CD4-positive, alpha-beta T cell treated with Interleukin-1 beta for 1 hour (primary cell): ENCODE data around the gene FAM171A1.

Experiments
- DNase-seq, 2 donors: peaks; one replicate each; pipeline ENCODE4 v3.0.0-alpha.2; 2020 to 2022

Gene FAM171A1

DNA sequence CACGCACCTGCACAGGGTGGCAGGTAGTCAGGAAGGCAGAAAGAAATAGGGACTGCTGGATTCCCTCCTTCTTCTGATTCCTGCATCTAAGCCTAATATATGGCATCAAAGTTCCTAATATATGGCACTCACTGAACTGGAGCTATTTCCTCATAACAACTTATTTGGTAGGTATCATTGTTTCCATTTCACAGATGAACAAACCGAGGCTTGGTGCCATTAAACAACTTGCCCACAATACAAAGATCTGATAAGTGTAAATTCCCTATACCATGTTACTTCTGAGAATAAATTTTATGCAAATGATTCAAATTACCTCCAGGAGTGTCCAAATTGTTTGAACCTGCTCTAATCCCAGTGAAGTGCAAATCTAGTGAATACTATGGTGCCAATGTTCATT lies 2.1 kb upstream of the FAM171A1 start:
- DNase-seq: no peak

DNA sequence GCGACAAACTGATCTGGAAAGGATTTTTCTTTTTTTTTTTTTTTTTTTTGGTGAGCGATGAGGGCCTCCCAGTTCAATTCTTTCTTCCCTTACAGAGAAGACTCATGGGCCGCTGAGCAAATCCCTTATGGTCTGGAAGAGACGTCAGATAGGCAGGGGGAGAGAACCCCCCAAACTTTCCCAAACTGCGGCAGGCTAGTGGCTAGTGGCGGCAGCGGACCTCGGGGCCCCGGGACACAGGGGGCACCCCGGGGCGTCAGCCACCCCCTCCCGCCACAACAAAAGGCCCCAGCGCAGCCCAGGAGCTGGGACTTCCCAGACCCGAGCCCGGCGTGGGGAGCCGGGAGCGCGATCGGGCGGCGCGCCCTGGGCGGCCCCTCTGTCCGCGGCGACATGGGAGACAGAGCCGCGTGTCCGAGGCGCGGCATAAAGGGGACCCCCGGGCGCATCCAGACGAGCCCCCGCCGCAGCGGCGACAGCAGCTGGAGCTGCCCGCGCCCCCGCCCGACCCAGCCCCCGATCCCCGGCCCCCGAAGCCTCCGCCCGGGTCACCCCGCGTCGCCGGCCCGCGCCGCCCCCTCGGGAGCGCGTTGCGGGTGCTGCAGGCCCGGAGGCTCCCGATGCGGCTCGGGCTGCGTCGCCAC lies 755 bp downstream of the FAM171A1 start:
- DNase-seq: peak in 1 of 2 donors; percentile 21

DNA sequence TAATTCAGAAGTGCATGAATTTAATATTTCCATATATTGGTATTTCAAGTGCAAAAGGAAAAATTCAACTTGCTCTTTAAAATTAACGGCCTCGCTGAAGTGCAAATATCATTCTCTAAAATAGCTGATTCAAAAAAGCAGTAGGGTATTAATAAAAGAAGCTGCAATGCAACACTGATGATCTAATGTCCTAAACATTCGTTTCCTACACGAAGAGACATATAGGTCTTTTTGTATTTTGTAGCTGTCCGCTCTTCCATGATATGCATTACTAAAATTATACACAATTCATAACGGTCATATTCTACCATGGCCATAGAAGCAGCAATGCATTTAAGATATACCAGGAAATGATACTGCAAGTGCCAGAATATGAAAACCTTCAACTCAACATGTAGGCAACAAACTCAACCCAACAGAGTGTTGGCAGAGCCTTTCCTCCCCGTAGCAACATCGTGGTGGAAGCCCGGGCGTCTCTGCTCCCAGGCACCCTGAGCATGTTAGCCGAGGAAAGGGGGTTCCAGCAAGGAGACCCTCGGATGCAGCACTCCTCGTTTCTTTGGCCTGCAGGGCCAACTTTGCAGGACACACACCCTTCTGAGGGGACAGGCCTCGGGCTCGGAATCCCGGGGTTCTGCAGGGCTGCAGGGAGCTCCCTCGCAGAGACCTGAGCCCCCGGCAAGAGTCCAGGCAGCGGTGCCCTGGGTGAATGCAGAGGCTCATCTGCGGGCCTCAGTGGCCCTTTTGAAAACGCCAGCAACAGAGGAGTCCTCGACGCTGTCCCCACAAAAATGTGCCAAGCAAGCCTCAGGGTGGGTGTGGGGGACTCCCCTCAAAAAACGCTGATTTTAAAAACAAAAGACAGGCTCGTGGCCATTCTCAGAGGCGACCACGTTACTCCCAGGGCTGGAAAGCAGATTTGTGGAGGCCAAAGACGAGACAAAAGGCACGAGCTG lies 1.6 kb downstream of the FAM171A1 start:
- DNase-seq: no peak

DNA sequence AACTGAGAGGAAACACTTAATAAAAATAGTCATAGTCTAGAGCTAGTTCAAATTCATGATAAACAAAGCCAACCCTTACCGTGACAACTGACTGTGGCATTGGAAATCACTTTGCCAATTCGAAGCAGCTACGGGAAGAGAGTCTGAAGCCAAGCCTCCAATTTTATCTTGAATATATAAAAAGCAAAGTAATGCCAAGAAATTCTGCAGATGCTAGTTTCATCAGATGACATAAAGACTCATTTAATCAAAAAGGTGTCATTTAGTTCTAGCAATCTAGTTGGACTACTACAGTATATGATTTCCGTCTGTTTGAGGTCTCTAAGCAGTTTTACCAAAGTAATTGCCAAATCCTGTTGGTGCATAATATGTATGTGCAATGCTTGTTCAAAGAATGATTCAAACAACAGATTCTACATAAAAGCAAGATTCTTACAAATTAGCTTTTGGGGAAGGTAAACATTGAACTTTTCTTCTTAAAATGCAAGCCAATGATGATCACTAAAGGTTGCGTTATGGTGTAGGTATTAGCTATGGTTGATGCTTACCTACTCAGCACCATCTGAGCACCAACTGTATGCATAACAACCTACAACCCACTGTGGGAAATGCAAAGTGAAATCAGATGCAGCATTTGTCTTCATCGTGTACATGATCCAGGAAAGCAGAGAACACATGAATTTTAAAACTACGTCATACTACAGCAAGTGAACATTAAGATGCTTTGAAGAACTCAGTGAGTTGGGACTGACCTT lies 2.8 kb downstream of the FAM171A1 start:
- DNase-seq: no peak

DNA sequence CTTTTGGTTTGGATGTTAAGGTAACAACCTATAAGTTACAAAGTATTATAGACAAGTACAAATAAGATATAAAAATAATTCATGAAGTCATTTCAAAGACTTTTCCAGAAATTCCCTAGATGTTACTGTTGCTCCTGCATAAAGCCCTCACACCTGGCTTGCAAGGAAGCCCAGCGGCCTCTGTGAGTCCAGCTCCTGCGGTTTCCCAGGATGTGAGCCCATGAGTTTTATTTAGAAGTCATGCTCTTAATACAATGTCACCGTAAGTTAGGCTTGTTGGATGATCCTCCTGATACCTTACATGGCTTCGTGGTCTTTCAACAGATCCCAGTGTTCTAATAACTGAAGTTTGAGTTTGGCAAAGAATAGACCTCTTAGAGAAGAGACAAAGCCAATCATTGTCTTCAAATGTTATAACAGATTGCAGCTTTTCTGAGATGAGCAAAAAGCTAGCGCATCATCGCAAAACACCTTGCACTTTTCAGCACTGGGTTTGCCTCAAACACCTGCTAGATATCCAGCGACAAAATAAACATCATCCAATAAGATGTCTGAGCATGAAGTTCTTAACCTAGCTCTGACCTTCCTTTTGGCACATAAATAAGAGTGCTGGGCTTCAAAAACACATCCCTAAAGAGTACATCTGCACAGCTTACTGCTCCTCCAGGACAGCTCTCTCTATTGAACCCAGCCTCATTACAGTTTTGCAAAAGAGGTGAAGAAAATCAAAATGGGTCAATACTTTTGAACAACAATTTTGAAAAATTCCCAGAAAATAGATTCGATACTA lies 3.6 kb downstream of the FAM171A1 start:
- DNase-seq: no peak

DNA sequence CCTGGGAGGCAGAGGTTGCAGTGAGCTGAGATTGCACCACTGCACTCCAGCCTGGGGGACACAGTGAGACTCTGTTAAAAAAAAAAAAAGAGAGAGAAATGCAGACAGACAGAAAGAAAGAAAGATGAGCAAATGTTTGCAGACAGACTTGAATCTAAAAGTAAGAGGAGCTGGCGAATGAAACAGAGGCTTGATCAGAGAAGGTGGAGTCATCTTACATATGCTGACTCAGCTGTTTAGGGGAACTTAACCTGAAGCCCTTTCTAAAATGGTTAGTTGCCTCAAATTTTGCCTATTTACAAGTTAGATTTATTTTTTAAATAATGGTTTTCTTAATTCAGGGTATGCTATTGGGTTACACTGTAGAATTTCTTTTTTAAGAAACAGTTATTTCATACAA lies 5.4 kb downstream of the FAM171A1 start:
- no peak for DNase-seq

DNA sequence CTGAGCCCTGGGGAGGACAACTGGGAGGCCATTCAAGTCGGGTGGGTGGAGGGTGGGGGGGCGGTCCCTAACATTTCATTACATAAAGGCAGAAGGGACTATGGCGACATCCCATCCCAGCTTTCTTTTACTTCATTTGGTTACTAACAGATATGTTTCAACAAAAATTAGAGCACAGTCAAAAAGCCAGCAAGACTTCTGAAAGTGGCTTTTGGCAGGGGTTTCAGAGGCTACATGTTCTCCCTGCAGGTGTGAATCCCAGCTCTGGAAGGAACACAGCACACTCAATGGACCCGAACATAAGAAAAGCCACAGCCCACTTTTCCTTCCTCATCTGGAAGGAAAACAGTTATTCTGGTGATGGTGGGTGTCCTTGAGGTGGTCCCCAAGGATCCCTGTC lies 7.1 kb downstream of the FAM171A1 start:
- no peak for DNase-seq

DNA sequence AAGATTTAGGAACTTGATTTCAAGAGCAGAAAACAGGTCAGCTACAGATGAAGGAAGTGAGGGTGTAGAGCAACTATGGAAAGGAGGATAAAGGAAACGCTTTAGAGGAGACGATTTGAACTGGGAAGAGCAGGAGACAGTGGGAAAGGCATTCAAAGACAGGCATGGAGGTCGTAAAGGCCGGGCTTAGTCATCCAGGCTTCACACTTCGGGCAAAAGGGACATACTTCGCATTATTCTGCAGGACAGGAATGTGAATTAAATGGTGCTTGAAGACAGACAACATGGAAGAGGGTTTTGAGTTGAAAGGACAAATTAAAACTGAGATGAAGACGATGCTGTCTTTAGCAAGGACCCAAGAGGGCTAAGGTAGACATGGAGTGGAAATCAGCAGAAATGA lies 8.1 kb downstream of the FAM171A1 start:
- DNase-seq: no peak

DNA sequence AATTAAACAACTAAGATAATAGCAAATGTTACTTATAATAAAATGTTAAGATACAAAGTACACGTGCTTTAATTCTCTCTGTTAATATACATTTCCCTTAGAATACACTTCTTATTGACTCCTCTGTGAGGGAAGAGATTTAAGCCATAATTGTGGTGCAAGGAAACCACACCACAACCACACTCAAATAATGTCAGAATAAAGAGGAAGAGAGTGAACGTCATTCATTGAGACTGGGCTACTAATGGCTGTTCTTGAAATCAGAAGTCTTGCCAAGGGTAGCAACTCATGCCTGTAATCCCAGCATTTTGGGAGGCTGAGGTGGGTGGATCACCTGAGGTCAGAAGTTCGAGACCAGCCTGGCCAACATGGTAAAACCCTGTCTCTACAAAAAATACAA lies 10.0 kb downstream of the FAM171A1 start:
- no peak for DNase-seq

DNA sequence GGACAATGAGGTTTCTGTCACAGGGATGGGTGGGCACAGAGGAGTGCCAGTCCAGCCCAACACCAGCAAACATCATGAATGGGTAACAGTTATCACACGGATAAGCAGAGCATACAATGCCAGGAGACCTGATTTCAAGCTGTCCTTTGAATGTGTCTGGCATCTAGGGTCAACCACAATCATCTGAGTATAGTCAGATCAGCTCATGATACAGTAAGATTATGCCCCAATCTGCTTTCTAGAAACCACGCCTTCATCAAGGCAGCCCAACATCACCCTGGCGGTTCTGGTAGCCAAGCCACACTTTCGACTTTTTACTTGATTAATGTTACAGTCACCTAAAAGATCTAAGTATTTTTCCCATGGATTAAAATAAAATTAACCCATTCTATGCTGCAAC lies 10.5 kb downstream of the FAM171A1 start:
- DNase-seq: no peak

DNA sequence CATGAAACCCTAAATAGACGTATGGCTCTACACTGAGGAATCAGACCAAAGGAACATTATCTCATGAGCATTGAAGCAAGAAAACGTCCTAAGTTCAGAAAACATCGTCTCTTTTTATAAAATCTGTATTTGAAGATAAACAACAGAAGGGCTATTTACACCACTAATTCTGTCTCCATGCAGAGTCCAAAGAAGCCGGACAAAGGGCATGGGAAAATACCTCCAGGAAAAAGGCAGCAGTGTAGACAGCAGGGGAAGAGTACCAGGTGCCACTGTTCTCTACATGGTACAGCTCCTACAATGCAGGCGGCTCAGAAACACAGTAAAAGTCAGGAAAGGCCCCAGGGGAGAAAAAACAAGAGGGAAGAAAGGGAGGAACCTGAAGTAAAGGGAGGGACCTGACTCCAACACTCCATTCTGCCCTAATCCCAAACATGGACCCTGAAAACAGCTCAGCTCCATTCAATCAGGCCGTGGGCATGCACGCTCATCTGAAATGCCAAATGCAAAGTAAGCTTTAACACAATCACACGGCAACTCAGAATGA lies 17.5 kb downstream of the FAM171A1 start:
- no peak for DNase-seq

DNA sequence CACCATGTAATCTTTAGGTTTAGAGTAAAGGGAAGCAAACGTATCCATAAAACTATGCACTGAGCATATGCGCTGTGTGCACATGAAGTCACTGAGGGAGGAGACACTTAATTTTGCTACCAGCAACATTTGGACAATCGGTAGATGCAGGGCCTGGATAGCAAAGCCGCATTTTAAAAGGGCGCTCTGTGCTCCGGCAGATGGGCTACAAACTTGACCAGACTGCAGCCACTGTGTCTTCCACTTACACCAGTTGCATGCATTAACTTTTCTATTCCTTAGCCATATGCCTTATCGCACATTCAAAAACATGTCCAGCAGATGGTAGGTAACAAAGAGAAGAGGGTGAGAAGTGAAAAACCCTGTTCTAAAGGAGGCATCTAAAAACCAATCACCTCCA lies 18.3 kb downstream of the FAM171A1 start:
- no peak for DNase-seq

DNA sequence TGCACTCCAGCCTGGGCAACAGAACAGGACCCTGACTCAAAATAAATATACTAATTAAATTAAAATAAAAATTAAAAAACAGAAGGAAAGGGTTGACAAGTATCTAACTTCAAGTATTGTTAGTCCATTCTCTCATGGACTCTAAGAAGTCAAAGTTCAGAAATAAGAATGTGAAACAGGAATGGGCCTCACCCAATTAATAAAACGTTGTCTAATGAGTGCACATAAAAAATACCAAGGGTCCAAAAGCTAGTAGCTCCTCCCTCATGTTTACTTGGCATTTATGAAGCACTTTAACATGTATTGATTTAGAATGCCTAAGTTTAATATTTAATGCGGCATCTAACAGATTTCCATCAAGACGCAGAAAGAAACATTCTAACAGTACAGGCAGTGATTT lies 18.9 kb downstream of the FAM171A1 start:
- DNase-seq: no peak

DNA sequence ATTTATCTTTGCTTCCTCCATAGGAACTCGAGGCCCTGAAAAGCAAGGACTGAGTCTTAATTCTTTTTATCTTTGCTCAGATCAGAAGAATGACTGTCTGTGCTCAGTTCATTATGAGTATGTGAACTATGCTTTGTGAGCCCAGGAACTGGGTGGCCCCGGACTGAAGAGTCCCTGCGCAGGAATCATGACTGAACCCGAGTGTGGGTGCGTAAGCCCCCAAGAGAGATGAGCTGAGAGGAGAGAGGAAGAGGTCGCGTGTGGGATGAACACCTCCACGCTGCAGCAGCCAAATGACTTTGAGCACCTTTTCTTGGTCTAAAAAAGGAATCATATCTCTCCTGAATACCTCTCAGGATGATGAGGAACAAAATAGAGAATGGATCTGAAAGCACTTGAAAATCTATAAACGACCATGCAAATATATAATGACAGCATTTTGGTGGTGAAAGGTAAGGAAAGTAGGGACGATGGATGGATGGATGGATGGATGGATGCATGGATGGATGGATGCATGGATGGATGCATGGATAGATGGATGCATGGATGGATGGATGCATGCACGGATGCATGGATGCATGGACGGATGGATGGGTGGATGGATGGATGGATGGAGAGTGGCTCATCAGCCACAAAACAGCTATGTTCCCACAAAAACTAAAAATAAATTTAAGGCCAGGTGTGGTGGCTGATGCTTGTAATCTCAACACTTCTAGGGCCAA lies 19.8 kb downstream of the FAM171A1 start:
- no peak for DNase-seq

DNA sequence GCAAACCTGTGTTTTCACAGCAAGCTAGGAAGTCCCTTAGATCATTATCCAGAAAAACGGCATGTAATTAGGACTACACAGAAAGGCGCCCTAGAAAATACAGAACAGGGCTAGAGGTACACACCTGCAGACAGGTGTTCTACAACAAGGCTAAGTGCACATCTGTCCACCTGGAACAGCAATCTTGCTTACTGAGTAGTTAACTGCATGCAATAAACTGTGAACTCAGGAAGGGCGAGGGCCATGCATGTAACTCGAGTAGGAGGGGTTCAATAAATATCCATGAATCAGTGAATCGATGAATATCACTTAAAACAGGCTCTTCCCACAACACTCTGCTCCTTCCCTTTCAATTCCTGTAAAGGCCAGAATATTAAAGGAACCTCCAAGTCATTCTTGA lies 22.0 kb downstream of the FAM171A1 start:
- no peak for DNase-seq

DNA sequence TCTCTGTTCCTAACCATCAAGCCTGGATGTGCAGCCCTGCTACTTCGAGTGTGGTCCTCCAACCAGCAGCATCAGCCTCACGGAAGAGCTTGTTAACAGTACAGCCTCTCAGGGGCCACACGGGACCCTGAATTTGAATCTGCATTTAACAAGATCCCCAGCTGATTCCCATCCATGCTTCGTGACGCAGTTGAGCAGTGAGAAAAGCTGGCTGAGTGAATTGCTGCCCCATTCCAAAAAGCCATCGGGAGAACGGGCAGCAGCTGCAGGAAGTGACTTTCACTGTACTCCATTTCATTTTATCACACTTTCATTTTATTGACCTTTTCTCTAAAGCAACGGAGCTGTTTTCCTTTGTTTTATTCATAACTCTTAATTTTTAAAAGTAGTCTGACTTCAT lies 22.5 kb downstream of the FAM171A1 start:
- no peak for DNase-seq

DNA sequence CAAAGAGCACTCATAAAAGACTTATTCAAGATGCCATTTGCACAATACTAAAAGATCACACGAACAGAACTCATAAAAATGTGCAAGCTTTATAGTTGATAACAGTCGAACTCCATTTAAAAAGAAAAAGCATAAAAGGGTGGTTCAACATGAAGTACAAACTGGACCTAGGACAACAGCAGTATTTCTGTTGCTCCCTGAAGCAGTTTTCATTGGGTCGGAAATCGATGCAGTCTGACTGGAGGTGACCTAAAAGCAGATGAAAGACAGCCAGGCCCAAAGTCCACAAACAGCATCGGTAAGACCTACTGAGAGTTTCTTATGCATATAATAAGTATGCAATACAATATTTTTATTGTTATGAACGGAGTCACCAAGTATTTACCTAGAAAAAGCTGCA lies 23.9 kb downstream of the FAM171A1 start:
- no peak for DNase-seq

DNA sequence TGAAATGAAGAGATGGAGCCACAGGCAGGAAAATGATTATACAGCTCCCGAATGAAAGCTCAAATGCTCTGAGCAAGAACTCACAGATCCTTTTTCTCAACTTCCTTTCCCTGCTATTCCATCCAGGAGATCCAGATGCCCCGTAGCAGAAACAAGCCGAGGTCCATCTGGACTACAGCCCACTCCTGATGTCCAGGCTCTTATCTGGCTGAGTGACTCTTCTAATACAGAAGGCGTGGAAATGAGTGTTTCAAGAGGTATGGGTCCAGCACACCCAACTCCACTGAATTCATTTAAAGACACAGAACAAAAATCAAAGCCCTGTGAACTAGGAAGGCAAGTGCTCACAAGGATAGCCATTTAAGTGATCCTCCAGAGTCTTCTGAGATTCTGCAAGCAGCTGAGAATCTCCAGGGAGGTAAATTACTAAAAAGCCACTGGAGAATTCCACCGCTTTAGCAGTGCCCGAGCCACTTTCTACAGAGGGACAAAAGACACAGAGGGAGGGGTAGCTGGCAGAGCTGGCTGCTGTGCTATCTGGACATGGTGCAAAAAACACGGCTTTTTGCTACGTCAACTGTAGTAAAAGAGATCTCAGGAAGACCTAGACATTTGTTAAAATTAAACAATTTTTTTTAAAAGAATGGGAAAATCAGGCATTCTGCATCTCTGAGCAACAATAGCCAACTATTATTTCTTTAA lies 24.5 kb downstream of the FAM171A1 start:
- no peak for DNase-seq

DNA sequence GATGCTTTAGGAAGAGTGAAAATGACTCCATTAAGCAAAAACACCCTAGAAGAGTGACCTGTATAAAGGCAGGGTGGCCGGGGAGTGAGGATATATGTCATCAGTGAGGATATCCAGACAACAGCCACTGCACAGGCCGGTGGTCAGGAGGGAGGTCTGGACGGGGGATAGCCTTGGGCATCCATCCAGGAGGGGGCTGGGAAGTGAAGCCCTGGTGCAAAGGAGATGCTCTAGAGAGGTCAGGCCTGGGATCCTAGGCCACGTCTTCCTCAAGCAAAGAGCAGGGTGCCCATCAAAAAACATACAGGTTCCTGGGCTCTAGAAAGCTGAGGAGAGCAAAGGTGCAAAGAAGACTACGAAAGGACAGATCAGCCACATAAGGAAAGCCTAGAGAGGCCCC lies 25.6 kb downstream of the FAM171A1 start:
- DNase-seq: no peak

DNA sequence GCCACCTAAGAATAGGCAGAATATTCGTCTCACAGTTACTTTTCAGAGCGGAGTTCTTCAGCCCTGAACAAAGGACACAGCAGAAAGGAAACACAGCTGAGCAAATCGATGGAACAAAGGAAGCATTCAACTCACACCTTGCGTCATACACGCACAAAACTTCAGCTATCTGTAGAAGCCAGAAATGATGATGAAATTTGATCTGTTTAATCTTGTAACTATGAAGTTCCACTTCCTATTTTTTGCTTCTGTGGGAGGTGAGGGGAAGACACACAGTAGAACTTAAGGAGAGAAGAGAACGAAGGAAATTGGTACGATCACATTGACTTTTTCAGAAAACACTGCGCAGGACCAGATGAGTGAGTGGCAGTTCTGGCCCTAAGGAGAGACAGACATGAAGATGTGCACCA lies 26.2 kb downstream of the FAM171A1 start:
- no peak for DNase-seq

DNA sequence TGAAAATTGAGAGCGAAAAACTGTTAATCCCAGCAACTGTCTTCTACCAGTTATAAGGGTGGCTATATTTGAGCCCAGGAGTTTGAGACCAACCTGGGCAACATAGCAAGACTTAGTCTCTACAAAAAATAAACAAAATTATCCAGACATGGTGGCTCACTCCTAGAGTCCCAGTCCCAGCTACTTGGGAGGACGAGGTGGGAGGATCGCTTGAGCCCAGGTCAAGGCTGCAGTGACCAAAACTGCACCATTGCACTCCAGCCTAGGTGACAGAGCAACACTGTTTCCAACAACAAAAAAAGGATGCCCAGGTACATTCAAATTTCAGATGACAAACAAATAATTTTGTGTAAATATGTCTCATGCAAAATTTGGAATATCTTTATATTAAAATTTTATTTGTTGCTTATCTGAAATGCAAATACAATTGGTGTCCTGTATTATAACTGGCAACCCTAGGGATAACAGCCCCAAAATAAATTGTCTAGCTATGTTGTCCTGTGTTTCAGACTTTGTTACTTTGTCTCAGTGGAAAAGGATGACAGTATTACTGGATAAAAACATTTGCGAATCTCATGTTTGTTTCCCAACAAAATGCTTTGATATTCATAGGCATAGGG lies 26.7 kb downstream of the FAM171A1 start:
- DNase-seq: no peak
